ENCODE data around the gene AMBRA1. TPM values are rescaled to one million over a fixed set of nuclear protein-coding genes. Genes with fewer than 3 reads are reported as not detected.

The AMBRA1 gene
- total RNA-seq, 1 experiment from 2014 or later = 15.8 TPM

GRCh38 chr11:46393231-46393616 is 200.6 kb downstream of the AMBRA1 start:
- no TSS peak for BruUV-seq (replicated peaks)
- no peak overlapping the region for H3K27ac ChIP-seq (ENCODE audit: low read length)
- H3K4me1 ChIP-seq (ENCODE audit: insufficient read depth, low read length) = peaks cover 15% of the 10 kb centered on the region; the same call in 1 of the 2 replicates
- H3K27me3 ChIP-seq (ENCODE audit: low read length) = peaks cover 29% of the 10 kb centered on the region
- H3K36me3 ChIP-seq (ENCODE audit: low read depth, low read length) = no peaks in the 10 kb centered on the region
- intact Hi-C loops (cut with micrococcal nuclease) = no loop called here
- no peaks in the 10 kb centered on the region for H3K79me2 ChIP-seq (ENCODE audit: low read length)
- TF ChIP-seq EZH2 (IDR thresholded peaks at IDR 0.05; ENCODE audit: low read length, unreplicated experiment) (no peak), EZH2phosphoT487 (IDR thresholded peaks at IDR 0.05; ENCODE audit: borderline replicate concordance, low read length) (no peak), CTCF (conservative IDR thresholded peaks at IDR 0.05; ENCODE audit: low read depth, low read length) (no peak)
- no peaks in the 10 kb centered on the region for H3K9me2 ChIP-seq (replicated peaks; ENCODE audit: low read length)
- ChIA-PET POLR2A (ENCODE audit: unreplicated experiment) (no interaction called here), CTCF (interaction anchor here (0.6 kb wide), 1 partner anchor 20 kb away, joined by 4 read pairs; no protein-coding TSS in a partner anchor)
- no peaks in the 10 kb centered on the region for H4K20me1 ChIP-seq (ENCODE audit: low read length)
- H2AFZ ChIP-seq (ENCODE audit: low read length) = no peak overlapping the region
- no peak overlapping the region for H3K4me3 ChIP-seq (ENCODE audit: low read length)
- H3K9me3 ChIP-seq (ENCODE audit: low read length) = no peaks in the 10 kb centered on the region
- H3K4me2 ChIP-seq (ENCODE audit: low read length) = no peak overlapping the region
- no peak for ATAC-seq
- no peak overlapping the region for H3K9ac ChIP-seq (ENCODE audit: low read length)
- DNase-seq = no peak
- H3F3A ChIP-seq (ENCODE audit: low read length, unreplicated experiment) = no peaks in the 10 kb centered on the region

DNA sequence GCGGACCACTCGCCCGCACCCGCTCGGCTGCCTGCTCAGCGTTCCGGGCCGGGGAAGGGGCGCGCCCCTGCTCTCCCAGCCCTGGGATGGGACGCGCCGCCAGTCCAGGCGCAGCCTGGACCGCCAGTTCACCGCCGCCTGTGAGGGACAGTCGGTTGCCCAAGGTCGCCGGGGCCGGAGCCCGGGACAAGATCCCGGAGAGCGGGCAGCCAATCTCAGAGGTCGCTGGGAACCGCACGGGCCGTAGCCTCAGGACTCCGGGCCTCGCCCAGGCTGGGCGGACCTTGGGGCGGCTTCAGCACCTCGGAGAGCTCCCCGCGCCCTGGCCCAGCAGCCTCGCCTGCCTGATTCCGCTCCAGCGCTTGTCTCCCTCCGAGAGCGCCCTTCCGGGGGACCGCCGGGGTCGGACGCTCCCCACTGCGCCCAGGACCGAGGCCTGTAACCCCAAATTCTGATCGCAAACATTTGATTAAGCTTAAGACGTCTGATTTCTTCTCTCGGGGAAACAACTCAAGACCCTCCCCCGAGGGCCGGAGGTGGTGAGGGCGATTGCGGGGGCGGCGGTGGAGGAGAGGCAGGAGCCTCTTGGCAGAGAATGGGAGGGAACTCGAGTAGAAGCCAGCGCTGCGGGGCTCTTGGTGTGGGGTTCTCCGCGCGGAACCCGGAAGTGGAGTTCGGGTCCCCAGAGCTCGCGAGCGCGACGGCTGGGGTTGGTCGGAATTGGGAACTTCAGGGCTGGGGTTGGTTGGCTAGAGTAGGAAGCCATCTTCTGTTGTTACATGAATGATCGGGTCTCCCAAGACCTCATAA is 201.2 kb downstream of the AMBRA1 start:
- CTCF ChIA-PET = interaction anchor here (0.6 kb wide), 2 partner anchors 21 to 267 kb away, joined by 4 to 5 read pairs; no protein-coding TSS in a partner anchor
- POLR2A ChIA-PET (ENCODE audit: unreplicated experiment) = no interaction called here
- Histone ChIP-seq H3K9ac (ENCODE audit: low read length) (no peak overlapping the region), H3K36me3 (ENCODE audit: low read depth, low read length) (no peaks in the 10 kb centered on the region), H3K27me3 (ENCODE audit: low read length) (peaks cover 29% of the 10 kb centered on the region), H3K9me3 (ENCODE audit: low read length) (no peaks in the 10 kb centered on the region), H3K4me2 (ENCODE audit: low read length) (peak overlapping the region; percentile 71; the same call in 1 of the 2 replicates), H3K4me1 (ENCODE audit: insufficient read depth, low read length) (peaks cover 15% of the 10 kb centered on the region; the same call in 1 of the 2 replicates), H2AFZ (ENCODE audit: low read length) (no peak overlapping the region), H4K20me1 (ENCODE audit: low read length) (no peaks in the 10 kb centered on the region), H3K4me3 (ENCODE audit: low read length) (peak overlapping the region; percentile 35; the same call in 1 of the 2 replicates), H3K79me2 (ENCODE audit: low read length) (no peaks in the 10 kb centered on the region), H3K27ac (ENCODE audit: low read length) (no peak overlapping the region), H3F3A (ENCODE audit: low read length, unreplicated experiment) (no peaks in the 10 kb centered on the region), H3K9me2 (replicated peaks; ENCODE audit: low read length) (no peaks in the 10 kb centered on the region)
- ATAC-seq = peak; percentile 64
- DNase-seq = peak; percentile 66
- intact Hi-C loops (cut with micrococcal nuclease) = no loop called here
- no peak for TF ChIP-seq EZH2phosphoT487 (IDR thresholded peaks at IDR 0.05; ENCODE audit: borderline replicate concordance, low read length)
- no peak for TF ChIP-seq CTCF (conservative IDR thresholded peaks at IDR 0.05; ENCODE audit: low read depth, low read length)
- no peak for TF ChIP-seq EZH2 (IDR thresholded peaks at IDR 0.05; ENCODE audit: low read length, unreplicated experiment)
- BruUV-seq (replicated peaks) = no TSS peak
